HG03457 (cell line): ENCODE data around the gene ALG11.
"Not testable (repeated sequence)": the region's sequence is repeated elsewhere in the genome, so short reads cannot be mapped to it uniquely, and the experiment has no call there.

ENCODE experiments used
- ATAC-seq: cut with Tn5 transposase; IDR thresholded peaks from one replicate; pipeline ENCODE4 v1.9.1; 2021; ENCODE audit warnings: moderate number of reproducible peaks; ENCODE audit not compliant: unreplicated experiment

ALG11 gene

GRCh38 chr13:52026246-52026626 is 14.0 kb downstream of the ALG11 start:
- no peak for ATAC-seq

DNA sequence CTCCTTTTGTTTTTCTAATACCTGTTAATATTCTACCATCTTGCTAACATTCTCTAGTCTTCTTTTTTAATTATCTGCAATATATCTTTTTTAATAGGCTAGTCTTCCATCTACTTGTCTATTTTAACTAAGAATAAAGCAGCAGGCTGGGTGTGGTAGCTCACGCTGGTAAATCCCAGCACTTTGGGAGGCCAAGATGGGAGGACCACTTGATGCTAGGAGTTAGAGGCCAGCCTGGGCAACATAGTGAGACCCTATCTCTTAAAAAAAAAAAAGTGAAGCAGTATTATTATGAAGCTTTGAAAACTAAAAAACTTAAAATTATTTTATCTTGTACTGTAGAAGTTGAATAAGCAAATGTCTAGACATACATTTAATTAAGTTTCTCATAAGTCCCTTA is 15.6 kb downstream of the ALG11 start:
- no peak for ATAC-seq

DNA sequence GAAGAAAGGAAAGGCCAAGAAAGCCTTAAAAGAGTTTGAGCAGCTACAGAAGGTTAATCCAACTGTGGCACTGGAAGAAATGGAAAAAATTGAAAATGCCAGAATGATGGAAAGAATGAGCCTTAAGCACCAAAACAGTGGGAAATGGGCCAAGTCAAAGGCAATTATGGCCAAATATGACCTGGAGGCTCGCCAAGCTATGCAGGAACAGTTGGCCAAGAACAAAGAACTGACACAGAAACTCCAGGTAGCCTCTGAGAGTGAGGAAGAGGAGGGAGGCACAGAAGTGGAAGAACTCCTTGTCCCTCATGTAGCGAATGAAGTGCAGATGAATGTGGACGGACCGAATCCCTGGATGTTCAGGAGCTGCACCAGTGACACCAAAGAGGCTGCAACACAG is 17.4 kb downstream of the ALG11 start:
- no peak for ATAC-seq

GRCh38 chr13:52030401-52030800 is 18.2 kb downstream of the ALG11 start:
- ATAC-seq = not testable (repeated sequence)

- ATAC-seq = no peak
Measured at GRCh38 chr13:52033039-52033438, 20.8 kb downstream of the ALG11 start.

DNA sequence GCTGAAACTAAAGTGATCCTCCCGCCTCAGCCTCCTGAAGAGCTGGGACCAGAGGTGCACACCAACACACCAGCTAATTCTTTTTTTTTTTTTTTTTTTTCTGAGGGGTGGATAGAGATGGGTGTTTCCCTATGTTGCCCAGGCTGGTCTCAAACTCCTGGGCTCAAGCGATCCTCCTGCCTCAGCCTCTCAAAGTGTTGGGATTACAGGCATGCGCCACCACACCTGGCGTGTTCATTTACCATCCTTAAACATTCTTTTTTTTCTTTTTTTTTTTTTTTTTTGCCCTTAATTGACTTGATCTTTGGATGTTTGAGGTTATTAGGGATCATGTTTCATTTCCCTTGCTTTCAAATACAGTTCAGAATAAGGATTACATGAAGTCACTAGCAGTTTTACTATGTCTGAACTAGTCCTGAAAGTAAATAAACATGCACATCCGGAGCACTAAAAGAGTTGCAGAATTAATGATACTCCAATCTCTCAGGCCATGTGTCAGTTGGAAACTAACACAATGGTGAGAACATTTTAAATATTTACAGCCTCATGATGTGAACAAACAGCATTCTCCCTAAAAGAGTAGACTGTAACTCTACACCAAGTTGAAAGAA is 22.5 kb downstream of the ALG11 start:
- no peak for ATAC-seq

DNA sequence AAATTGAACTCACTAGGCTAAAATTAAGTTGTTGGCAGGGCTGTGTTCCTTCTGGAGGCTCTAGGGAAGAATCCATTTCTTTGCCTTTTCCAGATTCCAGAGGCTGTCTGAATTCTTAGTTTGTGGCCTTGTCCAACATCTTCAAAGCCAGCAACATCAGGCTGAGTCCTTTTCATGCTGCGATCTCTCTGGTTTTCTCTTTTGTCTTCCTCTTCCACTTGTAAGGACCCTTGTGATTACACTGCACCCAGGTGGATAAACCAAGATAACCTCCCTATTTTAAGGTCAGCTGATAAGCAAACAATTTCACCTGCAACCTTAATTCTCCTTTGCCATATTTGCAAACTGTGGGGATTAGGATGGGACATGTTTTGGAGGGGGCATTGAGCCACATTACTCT is 23.8 kb downstream of the ALG11 start:
- no peak for ATAC-seq

GRCh38 chr13:52043675-52044074 is 31.5 kb downstream of the ALG11 start:
- no peak for ATAC-seq

DNA sequence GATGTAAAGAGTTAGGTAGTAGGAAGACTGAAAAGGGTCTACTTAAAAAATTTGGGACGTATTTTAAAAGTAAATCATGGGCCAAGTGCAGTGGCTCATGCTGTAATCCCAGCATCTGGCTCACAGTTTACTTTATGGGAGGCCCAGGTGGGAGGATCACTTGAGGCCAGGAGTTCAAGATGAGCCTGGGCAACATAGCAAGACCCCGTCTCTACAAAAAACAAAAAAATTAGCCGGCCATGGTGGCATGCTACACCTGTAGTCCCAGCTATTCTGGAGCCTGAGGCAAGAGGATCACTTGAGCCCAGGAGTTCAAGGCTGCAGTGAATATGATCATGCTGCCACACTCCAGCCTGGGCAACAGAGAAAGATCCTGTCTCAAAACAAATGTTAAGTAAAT is 35.3 kb downstream of the ALG11 start:
- ATAC-seq = no peak

DNA sequence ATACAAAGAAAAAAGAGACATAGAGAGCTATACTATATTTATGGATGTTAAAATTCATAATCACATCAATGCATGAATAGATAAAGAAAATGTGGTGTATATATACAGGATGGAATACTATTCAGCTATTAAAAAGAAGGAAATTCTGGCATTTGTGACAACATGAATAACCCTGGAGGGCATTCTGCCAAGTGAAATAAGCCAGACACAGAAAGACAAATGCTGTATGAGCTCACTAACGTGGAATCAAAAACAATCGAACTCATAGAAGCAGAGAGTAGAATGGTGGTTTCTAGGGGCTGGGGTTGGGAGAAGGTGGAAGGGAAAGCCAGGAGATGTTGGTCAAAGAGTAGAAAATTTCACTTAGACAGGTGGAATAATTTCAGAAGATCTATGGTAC is 36.3 kb downstream of the ALG11 start:
- no peak for ATAC-seq

GRCh38 chr13:52051400-52051799 is 39.2 kb downstream of the ALG11 start:
- ATAC-seq = no peak

- ATAC-seq = no peak
Measured at GRCh38 chr13:52053460-52053859, 41.3 kb downstream of the ALG11 start.

- ATAC-seq = not testable (repeated sequence)
Measured at GRCh38 chr13:52061064-52061463, 48.9 kb downstream of the ALG11 start.

- no peak for ATAC-seq
Measured at GRCh38 chr13:52061587-52061986, 49.4 kb downstream of the ALG11 start.

DNA sequence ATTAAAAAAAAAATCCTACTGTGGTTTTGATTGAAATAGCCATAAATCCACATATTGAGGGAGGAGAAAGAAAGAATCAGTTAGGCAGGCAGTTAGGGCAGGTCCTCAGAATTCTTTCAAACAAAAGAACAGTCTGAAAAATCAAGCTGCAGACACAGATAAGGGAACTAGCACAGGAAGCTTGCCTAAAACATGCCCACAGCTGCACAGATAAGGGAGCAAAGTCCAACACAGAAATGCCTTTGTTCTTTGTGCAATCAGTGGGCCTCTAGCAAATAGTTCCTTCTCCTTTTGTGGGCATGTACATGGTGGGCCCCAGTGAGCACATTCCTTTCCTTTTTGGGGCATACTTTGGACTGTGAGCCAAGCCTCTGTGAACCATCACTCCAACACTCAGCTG is 55.0 kb downstream of the ALG11 start:
- no peak for ATAC-seq

DNA sequence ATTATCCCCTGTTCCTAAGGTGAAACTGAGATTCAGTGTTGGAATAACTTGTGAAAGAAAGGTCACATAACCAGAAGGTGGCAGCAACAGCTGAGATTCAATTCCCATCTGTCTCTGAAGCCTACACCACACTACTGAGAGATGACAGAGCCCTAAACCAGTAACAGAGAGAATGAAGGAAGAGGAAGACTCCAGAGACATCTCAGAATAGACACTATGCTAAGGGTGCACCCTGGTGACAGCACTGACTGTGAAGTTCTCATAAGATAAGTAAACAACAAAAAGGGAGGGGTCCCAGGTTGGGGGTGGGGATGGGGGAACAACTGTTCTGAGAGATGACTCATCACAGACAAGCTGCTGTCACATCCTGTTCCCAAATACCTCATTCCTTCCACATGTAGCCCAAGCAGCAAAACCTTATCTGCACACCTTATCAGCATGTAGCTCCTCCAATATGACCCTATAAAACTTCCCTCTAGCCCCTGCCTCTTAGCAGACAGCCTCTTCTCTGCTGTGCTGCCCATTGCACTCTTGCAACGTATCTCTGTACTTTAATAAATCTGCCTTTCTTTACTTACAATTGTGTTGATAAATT is 58.8 kb downstream of the ALG11 start:
- no peak for ATAC-seq
